Fibroblast of lung (primary cell): ENCODE data around the gene ARL15.

ENCODE experiments used
- EZH2 ChIP-seq: IDR thresholded peaks from 2 replicates; pipeline ENCODE4 v1.5.1; 2012; ENCODE audit warnings: low read length, control low read depth, mild to moderate bottlenecking; ENCODE audit errors: missing control alignments
- TF ChIP-seq, protein P1 (sequence below), 2 donors: IDR thresholded peaks in 1 of 2; conservative IDR thresholded peaks in 1 of 2; 1 replicate in 1 of 2; 2 replicates in 1 of 2; pipeline ENCODE4 v1.5.1; 2011 to 2012; ENCODE audit warnings: low read length in 2 of 2, control low read depth in 1 of 2, inconsistent platforms in 1 of 2, low read depth in 1 of 2, mild to moderate bottlenecking in 1 of 2

DNA sequence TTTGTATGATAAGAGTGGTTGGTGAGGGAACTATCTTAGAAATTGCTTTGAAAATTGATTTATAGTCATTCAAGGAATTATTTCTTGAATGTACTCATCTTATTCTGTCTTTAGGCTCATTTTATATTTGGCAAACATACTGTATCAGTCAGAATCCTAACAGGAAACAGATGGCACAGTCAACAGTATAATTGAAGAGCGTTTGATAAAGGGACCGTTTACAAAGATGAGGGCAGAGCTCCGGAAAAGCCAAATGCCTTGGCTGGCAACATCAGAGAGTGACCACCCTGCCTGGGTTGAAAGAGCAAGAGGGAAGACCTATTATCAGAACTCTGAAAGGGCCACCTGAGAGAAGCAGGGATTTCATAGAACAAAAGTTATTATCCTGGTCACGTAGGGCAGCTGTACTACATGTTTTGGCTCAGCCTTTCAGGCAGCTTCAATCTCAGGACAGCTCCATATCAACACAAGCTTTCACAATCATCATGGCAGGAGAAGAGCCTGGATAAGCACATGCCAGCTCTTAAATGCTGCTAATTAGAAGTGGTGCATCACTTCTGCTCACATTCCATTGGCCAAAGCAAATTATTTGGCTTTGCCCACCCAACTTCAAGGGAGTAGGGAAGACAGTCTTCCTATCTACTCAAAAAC lies 47.2 kb upstream of the ARL15 start:
- TF ChIP-seq, protein P1, sequence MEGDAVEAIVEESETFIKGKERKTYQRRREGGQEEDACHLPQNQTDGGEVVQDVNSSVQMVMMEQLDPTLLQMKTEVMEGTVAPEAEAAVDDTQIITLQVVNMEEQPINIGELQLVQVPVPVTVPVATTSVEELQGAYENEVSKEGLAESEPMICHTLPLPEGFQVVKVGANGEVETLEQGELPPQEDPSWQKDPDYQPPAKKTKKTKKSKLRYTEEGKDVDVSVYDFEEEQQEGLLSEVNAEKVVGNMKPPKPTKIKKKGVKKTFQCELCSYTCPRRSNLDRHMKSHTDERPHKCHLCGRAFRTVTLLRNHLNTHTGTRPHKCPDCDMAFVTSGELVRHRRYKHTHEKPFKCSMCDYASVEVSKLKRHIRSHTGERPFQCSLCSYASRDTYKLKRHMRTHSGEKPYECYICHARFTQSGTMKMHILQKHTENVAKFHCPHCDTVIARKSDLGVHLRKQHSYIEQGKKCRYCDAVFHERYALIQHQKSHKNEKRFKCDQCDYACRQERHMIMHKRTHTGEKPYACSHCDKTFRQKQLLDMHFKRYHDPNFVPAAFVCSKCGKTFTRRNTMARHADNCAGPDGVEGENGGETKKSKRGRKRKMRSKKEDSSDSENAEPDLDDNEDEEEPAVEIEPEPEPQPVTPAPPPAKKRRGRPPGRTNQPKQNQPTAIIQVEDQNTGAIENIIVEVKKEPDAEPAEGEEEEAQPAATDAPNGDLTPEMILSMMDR (conservative IDR thresholded peaks at IDR 0.05 in 1 of 2, IDR thresholded peaks at IDR 0.05 in 1 of 2; ENCODE audit: low read depth in 1 of 2, low read length in 2 of 2): no peak
- TF ChIP-seq EZH2: no peak
